ENCODE results near the gene PLD3.

PLD3 gene, protein sequence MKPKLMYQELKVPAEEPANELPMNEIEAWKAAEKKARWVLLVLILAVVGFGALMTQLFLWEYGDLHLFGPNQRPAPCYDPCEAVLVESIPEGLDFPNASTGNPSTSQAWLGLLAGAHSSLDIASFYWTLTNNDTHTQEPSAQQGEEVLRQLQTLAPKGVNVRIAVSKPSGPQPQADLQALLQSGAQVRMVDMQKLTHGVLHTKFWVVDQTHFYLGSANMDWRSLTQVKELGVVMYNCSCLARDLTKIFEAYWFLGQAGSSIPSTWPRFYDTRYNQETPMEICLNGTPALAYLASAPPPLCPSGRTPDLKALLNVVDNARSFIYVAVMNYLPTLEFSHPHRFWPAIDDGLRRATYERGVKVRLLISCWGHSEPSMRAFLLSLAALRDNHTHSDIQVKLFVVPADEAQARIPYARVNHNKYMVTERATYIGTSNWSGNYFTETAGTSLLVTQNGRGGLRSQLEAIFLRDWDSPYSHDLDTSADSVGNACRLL

DNA sequence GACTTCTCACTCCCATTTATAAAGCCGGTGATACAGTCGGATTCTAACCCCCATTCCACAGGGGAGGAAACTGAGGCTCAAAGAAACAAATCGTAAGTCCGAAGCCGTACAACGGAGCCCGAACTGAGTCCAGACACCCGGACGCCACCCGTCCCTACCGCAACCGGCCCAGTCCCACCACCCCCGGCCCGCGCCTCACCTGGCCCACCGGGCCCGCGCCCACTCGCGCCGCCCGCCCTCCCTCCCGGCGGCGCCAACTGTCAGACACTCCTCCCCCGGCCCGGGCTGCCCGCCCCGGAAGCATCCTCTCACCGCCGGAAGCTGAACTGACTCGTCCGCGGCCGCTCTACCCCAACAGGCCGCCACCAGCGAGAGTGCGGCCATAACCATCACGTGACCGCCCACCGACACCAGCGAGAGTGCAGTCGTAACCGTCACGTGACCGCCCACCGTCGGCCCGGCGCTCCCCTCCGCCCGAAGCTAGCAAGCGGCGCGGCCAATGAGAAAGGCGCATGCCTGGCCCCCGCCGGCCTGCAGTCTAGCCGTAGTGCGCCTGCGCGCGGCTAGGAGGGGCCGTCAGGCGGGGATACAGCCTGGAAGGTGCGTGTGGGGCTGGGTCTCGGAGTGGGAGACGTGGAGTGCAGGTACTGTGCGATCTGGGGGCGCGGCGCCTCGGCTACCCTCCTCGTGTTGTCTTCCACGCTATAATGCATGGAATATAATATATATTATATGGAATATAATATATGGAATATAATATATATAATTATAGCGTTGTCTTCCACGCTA, at the start of gene PLD3, which contains the start of gene C19orf47:
PLD3 (plus strand) TSS at position 571 of the 789 bp plus-strand sequence. CDS start 17,789 bp downstream, outside the sequence.
C19orf47 (minus strand) TSS at position 273 of the 789 bp plus-strand sequence. CDS start 6,540 bp downstream, outside the sequence.
- DNase-seq (ENCODE audit: low read depth): peak; percentile 99

DNA sequence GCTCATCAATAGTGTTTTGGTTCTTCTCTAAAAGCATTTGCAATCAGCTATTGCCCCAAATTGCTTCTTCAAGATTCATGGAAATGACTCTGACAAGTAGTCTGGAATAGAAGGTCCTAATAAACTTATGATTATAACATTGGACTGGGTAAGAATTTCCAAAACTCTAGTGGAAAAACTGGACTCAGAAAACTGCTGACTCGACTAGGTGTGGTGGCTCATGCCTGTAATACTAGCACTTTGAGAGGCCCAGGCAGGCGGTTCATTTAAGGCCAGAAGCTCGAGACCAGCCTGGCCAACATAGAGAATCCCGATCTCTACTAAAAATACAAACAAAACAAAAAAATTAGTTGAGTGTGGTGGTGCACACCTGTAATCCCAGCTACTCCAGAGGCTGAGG, 47.8 kb upstream of the PLD3 start:
- DNase-seq (ENCODE audit: low read depth): no peak

DNA sequence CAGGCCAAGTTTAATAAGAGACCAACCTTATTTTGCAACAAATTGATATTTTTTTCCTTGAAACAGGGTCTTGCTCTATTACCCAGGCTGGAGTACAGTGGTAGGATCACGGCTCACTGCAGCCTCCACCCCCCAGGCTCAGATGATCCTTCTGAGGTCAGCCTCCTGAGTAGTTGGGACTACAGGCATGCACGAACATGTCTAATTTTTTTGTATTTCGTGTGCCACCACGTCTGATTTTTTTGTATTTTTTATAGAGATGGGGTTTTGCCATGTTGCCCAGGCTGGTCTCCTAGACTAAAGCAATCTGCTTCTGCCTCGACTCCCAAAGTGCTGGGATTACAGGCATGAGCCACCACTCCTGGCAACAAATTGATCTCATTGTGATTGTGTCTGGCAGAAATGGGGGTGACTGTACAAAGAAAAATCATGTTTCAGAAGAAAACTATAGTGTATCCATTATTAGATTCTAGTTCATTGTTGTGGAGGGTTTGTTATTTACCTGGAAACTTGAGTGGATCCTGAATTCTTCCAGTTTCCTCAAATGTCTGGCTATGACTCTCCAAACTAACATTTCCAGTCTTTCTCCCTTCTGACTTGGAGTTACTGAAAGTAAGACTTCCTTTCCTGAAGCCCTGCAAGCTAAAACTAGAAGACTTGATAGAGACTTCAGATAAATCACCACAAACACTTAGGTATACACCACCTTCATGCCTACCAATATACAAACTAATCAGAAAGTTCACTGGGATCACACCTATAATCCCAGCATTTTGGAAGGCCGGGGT, 46.1 kb upstream of the PLD3 start:
- no peak for DNase-seq (ENCODE audit: low read depth)

DNA sequence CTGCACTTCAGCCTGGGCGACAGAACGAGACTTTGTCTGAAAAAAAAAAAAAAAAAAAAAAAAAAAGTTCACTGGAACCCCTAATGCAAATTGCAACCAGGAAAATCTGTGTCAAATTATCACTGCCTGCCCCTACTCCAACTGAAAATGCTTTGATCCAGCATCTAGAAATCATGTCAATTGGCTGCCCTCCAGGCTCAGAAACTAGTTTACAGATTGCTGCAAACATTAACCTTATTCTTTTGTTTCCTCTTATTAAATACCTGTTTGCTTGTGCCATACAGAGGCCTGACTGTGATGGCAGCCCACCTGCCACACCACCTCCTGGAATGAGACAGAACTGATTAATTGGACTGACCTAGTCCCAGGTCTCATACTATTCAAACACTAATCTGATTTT, 44.7 kb upstream of the PLD3 start:
- no peak for DNase-seq (ENCODE audit: low read depth)

DNA sequence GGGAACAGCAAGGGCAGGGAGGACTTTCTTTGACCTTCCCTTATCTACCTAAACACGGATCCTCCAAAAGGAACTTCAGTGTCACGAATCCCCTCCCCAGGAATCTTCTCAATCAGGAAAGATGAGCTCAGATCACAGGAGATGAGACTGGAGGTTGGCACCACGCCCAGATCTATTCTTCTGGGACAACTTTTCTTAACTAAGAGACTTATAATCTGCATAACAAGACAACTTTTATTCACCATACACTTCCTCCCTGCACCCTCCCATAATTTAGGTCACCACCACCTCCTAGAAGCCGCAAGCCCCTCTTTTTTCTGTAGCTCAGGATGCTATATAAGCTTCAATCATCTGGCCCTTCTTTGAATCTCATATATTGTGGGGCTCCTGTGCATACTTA, 44.2 kb upstream of the PLD3 start:
- peak; percentile 10 for DNase-seq (ENCODE audit: low read depth)

DNA sequence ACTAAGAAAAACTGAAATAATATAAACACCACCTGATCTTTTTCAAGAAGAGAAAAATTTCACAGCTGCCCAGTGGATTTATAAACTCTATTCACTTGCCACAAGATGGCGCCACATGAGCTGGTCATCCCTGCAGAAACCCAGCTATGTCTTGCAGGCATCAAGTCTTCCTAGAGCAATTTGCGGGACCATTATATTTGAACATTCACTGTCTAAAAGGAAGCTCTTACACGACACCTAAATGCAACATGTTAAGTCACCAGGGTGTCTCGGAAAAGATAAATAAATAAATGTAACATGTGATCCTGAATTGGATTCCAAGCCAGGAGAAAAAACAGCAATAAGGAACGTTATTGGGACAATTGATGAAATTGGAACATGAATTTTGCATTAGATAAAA, 43.1 kb upstream of the PLD3 start:
- peak; percentile 85 for DNase-seq (ENCODE audit: low read depth)

DNA sequence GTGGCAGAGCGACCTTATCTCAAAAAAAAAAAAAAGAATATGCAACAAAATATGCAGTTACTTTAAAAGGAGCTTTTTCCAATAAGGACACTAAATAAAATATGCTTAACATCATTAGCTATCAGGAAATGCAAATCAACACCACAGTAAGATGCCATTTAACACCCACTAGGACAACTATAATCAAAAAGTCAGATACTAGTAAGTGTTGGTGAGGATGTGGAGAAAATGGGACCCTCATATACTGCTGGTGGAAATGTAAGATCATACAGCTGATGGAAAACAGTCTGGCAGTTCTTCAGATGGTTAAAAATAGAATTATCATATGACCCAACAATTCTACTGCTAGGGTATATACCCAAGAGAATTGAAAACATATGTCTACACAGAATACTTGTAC, 38.8 kb upstream of the PLD3 start:
- DNase-seq (ENCODE audit: low read depth): no peak

DNA sequence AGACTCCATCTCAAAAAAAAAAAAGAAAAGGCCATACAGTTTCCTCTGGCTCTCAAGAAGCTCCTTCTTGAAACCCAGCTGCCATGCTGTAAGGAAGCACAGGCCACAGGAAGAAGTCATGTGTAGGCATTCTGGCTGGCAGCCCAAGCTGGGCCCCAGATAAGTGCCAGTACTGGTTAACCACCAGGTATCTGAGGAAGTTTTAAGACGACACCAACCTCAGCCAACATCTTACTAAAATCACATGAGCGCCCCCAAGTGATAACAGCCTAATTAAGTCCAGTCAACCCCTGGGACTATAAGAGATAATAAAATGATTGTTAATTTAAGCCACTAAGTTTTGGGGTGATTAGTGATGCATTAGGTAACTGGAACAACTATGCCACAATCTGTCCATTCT, 36.0 kb upstream of the PLD3 start:
- DNase-seq (ENCODE audit: low read depth): no peak

DNA sequence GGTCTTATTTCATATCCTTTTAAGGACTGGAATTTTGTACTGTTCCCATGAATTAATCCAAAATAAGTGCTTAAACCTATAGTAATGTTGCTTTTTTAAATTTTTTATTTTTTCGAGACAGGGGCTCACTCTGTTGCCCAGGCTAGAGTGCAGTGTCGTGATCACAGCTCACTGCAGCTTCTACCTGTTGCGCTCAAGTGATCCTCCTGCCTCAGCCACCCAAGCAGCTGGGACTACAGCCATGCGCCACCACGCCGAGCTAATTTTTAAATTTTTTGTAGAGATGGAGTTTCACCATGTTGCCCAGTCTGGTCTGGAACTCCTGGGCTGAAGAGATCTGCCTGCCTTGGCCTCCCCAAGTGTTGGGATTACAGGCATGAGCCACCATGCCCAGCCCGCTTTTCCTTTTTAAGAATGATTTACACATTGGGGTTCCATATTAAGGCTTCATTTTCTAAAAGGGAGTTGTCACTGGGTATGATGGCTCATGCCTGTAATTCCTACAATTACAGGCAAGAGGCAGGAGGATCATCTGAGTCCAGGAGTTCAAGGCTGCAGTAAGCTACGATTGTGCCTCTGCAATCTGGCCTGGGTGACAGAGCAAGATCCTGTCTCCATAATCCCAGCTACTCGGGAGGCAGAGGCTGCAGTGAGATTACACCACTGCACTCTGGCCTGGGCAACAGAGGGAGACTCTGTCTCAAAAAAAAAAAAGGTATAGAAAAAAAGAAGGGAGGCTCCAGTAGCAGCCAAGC, 35.1 kb upstream of the PLD3 start:
- DNase-seq (ENCODE audit: low read depth): no peak

DNA sequence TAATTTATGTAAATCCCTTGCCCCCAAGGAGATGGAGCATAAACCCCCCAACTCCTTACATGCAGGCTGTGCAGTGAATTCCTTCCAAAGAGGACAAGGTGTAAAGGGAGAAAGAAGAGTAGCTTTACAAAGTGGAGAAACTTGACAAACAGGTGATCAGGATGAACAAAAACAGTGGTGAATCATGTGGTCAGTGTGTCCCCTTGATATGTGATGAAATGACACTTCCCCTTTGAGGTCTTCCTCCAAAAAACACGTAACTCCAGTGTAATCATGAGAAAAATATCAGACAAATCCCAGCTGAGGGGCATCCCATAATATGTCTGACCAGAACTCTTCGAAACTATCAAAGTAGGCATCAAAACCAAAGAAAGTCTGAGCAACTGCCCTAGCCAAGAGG, 33.8 kb upstream of the PLD3 start:
- no peak for DNase-seq (ENCODE audit: low read depth)

DNA sequence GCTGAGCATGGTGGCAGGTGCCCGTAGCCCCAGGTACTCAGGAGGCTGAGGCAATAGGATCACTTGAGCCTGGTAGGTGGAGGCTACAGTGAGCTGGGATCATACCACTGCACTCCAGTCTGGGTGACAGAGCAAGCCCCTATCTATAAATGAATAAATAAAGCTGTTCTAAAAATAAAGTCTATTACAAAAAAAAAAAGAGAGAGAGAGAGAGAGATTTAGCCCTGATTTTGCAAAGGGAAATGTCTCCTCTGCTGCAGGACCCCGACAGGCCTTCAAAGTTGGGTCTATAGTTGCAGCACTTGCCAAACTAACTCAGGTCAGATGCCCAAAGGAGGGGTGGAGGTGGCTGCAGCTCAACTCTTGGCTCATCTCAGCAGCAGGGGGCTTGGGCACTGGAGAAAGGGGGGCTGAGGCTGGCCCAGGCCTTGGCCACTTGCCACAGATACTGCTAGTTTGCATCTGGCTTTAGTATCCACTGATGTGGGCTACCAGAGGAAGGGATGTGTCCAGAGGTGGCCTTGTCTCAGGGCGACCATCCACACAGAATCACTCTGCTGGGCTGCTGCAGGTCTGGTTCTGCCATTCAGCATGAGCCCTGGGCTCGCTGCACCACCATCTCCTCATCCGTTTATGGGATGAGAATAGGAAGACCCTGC, 32.6 kb upstream of the PLD3 start:
- no peak for DNase-seq (ENCODE audit: low read depth)

DNA sequence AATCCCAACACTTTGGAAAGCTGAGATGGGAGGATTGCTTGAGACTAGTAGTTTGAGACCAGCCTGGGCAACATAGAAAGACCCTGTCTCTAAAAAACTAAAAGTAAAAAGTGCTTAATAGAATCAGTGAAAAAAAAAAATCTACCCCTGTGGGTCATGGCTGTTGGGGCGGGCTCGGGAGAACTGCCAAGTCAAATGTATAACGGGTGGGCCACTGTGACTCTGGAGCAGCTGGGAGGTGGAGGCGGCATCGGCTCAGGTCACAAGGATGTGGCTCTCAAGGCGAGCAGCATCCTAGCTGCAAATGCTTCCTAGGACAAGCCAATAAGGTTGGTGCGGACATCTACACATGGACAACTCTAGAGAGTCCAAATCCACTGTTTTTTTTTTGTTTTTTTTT, 31.2 kb upstream of the PLD3 start:
- no peak for DNase-seq (ENCODE audit: low read depth)

DNA sequence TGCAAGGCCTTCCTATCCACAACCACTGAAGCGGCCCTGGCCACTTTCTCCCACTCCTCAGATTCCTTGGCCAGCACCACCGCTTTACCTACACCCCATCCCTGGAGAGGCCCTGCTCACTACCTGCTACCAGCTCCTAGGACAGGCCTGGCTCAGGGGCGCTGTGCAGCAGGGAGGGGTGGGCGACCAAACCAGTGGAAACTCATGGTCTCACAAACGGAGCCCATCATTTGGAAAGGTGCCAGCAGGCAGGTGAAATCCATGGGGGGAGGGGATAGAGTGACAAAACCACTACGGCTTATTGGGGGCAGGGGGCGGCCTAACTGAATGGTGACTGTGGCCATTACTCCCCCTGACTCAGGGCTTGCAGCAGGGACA, 27.9 kb upstream of the PLD3 start:
- DNase-seq (ENCODE audit: low read depth): no peak

DNA sequence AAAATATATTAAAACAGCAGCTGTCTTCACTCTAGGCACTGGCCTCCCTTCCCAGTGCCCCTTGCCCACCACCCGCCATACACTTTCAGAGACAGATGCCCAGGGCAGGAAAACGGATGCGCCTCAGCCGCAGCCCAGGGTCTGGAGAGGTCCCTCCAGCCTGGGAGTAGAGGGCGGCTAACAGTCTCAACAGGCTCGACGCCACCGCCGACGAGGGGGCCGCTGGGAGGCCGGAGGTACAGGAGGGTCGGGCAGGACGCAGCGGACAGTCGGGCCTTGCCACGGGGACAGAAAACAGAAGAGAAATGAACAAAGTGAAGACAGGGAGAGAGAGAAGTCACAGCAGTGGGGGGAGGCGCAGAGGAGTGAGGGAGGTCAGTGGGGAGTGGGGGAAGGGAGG, 27.4 kb upstream of the PLD3 start:
- DNase-seq (ENCODE audit: low read depth): no peak

DNA sequence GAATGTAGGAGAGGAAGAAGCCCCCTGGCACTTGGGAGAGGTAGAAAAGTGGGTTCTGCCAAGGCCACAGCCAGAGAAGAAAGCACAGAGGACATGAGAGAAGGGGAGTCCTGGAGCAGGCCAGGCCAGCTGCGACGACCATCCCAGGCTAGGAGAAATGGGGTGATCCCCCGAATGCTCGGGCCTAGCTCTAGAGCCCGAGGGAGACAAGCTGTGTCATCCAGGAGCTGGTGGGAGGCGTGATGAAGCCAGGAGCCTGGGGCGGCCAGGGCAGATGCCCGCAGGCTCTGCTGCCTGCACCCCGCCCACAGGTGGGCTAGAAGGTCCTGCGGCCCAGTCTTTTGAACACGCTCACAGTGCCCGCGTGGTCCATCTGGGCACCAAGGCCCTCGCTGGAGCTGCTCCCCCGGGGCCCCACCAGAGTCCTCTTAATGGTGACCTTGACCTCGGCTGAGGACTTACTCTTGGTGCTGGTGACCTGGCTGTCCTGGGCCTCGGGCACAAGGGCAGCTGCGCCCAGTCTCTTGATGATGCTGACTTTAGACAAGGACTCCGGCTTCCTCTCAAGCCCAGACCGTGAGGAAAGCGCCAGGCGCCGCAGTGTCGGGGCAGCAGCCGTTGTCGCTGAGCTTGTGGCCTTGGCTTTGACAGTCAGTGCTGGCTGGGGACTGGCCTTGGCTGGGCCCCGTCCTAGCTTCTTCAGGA, 26.8 kb upstream of the PLD3 start:
- DNase-seq (ENCODE audit: low read depth): no peak

DNA sequence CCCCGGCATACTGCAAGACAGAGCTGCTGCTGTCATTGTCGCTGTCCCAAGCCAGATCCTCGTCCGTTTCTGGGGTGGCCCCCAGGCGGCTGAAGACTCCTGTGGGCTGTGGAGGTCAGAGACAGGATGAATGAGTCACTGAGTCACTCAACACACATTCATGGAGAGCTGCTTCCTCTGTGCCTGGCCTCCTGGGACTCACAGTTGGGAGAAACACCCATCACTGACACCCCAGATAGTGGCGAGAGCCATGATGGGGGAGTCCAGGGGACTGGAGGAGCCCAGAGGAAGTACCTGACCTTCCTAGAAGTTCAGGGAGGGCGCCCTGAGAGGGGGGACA, 26.3 kb upstream of the PLD3 start:
- DNase-seq (ENCODE audit: low read depth): peak; percentile 42

DNA sequence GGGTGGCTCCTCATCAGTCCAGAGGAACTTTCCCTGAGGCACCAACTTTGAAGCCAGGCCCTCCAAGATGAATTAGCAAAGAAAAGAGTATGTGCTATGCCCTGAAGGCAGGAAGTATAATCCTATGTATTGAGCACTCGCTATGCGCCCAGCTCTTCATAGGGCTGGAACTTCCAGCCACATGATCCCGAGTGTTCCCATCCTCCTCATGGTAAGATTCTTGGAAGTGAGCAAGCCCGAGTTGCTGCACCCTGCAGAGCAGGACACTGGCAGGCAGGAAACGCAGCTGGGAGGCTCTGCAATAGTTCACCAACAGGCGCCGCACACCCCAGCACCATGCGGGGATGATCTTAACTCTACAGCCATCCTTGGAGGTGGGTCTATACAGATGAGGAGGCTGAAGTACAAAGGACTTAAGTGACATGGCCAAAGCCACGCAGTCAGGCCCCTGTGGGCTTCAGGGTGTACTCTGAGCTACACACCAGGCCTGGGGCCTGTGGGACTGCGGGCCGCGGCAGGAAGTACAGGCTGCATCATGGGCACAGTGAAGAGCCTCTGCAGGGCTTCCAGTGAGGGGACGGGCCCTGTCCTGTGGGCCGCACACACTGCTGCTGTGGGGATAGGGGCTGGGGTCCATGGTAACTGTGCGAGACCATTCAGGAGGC, 25.4 kb upstream of the PLD3 start:
- DNase-seq (ENCODE audit: low read depth): peak; percentile 39

DNA sequence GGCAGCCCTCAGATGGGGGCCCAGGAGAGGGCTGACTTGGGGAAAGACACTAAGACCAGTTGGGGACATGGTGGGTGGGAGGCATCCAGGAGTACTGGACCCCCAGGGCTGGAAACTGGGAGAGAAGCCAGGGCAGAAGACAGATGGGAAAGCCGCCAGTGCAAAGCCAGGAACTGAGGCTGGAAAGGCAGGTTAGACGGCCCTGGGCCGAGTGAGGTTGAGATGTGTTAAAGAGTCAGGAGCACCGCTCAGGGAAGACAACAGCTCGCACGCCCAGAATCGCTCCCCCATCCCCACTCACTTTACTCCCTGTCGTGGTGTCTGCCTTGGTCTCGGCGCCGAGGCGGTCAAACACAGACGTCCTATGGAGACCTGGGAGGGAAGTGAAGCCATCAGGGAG, 24.8 kb upstream of the PLD3 start:
- DNase-seq (ENCODE audit: low read depth): no peak

DNA sequence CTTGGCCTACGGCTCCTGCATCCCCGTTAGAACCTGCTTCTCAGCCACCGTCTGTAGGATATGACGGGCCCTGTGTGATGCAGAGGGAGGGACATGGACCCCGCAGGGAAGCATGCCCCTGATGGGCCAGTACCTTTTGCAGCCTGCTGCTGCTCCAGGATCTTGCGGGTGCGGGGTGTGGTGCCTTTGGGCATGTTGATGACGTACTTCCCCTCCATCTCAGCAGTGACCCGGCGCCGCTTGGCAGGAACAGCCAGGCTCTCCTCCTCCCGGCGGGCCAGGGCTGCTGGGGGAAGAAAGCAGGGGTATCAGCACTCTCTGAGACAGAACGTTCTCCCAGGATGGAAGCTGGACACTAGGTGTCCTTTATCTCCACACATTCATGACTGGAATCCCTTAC, 22.3 kb upstream of the PLD3 start:
- no peak for DNase-seq (ENCODE audit: low read depth)

DNA sequence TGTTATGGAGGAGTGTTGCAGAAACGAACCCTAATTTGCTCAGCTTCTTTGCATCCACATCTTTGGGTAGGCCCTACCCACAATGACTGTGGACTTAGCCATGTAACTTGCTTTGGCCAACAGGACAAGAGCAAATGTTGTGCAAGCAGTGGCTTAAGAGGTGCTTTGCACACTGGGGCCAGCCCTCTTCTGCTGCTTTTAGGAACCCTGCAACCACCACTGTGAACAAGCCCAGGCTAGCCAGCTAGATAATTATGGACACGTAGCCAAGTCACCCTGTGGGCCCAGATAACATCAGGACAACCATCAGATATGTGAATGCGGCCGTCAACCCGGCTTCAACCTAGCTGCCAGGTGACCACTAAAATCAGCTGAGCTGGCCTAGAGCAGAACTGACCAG, 17.4 kb upstream of the PLD3 start:
- no peak for DNase-seq (ENCODE audit: low read depth)

All from EH (cell line).